Measurements from ENCODE around the gene SLC10A4.

SLC10A4 gene

GRCh38 chr4:48470137-48470536 lies 13.0 kb upstream of the SLC10A4 start:
- ChIA-PET CTCF (interaction anchor here (1.1 to 1.8 kb wide), 2 partner anchors 15 to 16 kb away, joined by 3 to 5 read pairs; no protein-coding TSS in a partner anchor), POLR2A (no interaction called here)
- no peak for TF ChIP-seq CTCF (IDR thresholded peaks at IDR 0.05; ENCODE audit: control extremely low read depth, extremely low read depth, low read depth, missing control alignments)
- DNase-seq (ENCODE audit: extremely low spot score) = no peak

DNA sequence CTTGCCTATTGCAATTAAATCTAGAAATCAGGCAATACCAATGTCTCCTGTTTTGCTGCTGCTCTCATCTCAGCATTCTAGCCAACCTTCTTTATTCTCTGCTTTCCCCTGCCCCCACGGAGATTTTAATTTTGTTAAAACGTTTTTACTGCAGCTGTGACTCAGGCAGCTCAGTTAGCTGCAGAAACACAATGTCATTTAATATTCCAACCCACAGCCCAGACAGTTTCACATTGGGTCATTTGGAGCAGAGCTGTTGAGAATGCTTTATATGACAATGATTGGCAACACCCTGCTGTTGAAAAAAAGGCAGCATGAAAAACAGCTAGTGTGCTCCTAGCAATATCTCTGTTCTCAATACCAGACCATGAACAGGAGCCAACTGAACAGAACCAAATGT lies 12.6 kb upstream of the SLC10A4 start:
- POLR2A ChIA-PET = no interaction called here
- TF ChIP-seq CTCF (IDR thresholded peaks at IDR 0.05; ENCODE audit: control extremely low read depth, extremely low read depth, low read depth, missing control alignments) = no peak
- CTCF ChIA-PET = interaction anchor here (1.8 kb wide), 2 partner anchors 9 to 14 kb away, joined by 5 read pairs; no protein-coding TSS in a partner anchor
- no peak for DNase-seq (ENCODE audit: extremely low spot score)

DNA sequence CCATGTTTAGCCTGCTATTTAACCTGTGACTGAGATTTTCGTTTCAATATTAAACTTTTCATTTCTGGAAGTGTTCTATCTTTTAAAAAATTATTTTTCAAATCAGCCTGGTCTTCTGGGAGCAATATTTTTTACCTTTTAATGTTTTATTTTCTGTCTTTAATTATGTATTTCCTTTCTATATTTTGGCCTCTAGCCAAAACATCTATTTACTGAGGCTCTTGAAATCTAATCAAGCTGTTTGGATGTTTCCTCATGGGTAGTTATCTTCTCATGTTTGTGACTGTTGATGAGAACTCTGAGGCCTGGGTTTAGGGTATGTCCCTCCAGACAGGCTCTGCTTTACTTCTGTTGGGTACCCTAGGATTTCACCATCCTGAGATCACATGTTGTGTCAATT lies 10.3 kb upstream of the SLC10A4 start:
- ChIA-PET CTCF (interaction anchor here (1.2 kb wide), 1 partner anchor 87 kb away, joined by 3 read pairs; no protein-coding TSS in a partner anchor), POLR2A (no interaction called here)
- no peak for TF ChIP-seq CTCF (IDR thresholded peaks at IDR 0.05; ENCODE audit: control extremely low read depth, extremely low read depth, low read depth, missing control alignments)
- no peak for DNase-seq (ENCODE audit: extremely low spot score)

- ChIA-PET POLR2A (interaction anchor here (0.6 kb wide), 1 partner anchor 11 kb away, joined by 5 read pairs; no protein-coding TSS in a partner anchor), CTCF (interaction anchor here (0.8 to 1.6 kb wide), 6 partner anchors 9 to 35 kb away, joined by 3 to 7 read pairs (median 4); no protein-coding TSS in a partner anchor)
- no peak for TF ChIP-seq CTCF (IDR thresholded peaks at IDR 0.05; ENCODE audit: control extremely low read depth, extremely low read depth, low read depth, missing control alignments)
- DNase-seq (ENCODE audit: extremely low spot score) = no peak
Measured at GRCh38 chr4:48475770-48476169, 7.4 kb upstream of the SLC10A4 start.

DNA sequence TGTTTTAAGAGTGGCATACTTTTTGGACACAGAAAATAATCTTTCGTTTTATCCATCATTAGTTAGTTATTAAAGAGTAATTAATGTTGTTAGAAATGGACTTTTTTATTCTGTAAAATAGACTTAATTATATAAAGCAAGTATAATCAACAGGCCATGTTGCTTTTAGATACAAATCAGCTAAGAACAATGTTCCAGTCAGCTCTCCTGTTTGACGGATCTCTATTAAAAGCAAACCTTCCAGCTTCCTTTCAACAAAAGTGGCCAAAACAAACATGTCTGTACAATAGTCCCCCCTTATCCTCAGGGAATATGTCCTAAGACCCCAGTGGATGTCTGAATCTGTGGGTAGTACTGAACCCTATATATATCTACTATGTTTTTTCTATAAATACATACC lies 4.9 kb upstream of the SLC10A4 start:
- POLR2A ChIA-PET = no interaction called here

GRCh38 chr4:48481581-48481980 lies 1.6 kb upstream of the SLC10A4 start:
- ChIA-PET CTCF (interaction anchor here (1.8 kb wide), 1 partner anchor 15 kb away, joined by 5 read pairs; no protein-coding TSS in a partner anchor), POLR2A (no interaction called here)
- no peak for TF ChIP-seq CTCF (IDR thresholded peaks at IDR 0.05; ENCODE audit: control extremely low read depth, extremely low read depth, low read depth, missing control alignments)
- DNase-seq (ENCODE audit: extremely low spot score) = no peak

More for the DNA sequence above, 4.9 kb upstream of the SLC10A4 start:
- CTCF ChIA-PET = no interaction called here
- no peak for TF ChIP-seq CTCF (IDR thresholded peaks at IDR 0.05; ENCODE audit: control extremely low read depth, extremely low read depth, low read depth, missing control alignments)
- no peak for DNase-seq (ENCODE audit: extremely low spot score)

Measured in GM10248 (cell line).